ENCODE results near the gene PNMT.

Gene PNMT

GRCh38 chr17:39622380-39623006 is 45.8 kb upstream of the PNMT start:
- TF ChIP-seq TAF1 (IDR thresholded peaks at IDR 0.05; ENCODE audit: low read depth) (no peak), NFIC (IDR thresholded peaks at IDR 0.05) (no peak)

- TF ChIP-seq RAD21 (IDR thresholded peaks at IDR 0.05; ENCODE audit: low read depth) = peak; percentile 94
- no peak for TF ChIP-seq EP300 (IDR thresholded peaks at IDR 0.05; ENCODE audit: borderline replicate concordance)
- no peak for TF ChIP-seq MAX (IDR thresholded peaks at IDR 0.05)
Observed at GRCh38 chr17:39623356-39623950, 44.8 kb upstream of the PNMT start.

GRCh38 chr17:39624313-39624712 is 43.9 kb upstream of the PNMT start:
- TF ChIP-seq EGR1 (IDR thresholded peaks at IDR 0.05) = no peak
- TF ChIP-seq REST (IDR thresholded peaks at IDR 0.05; ENCODE audit: low read depth) = no peak

- TF ChIP-seq TEAD4 (IDR thresholded peaks at IDR 0.05) (no peak), CEBPB (IDR thresholded peaks at IDR 0.05) (no peak), TCF12 (IDR thresholded peaks at IDR 0.05; ENCODE audit: low read depth) (no peak), YY1 (IDR thresholded peaks at IDR 0.05; ENCODE audit: low read depth) (no peak), MAX (IDR thresholded peaks at IDR 0.05) (no peak), REST (IDR thresholded peaks at IDR 0.05; ENCODE audit: low read depth) (no peak), ZBTB7A (IDR thresholded peaks at IDR 0.05; ENCODE audit: low read depth) (no peak), EGR1 (IDR thresholded peaks at IDR 0.05) (no peak), USF1 (IDR thresholded peaks at IDR 0.05) (no peak)
Observed at GRCh38 chr17:39625198-39625785, 43.0 kb upstream of the PNMT start.

- TF ChIP-seq TCF12 (IDR thresholded peaks at IDR 0.05; ENCODE audit: low read depth) (peak; percentile 41; the same call in 1 of the 2 replicates), ZBTB7A (IDR thresholded peaks at IDR 0.05; ENCODE audit: low read depth) (0 out of 2 replicates have a peak, but pooled peaks have one; percentile 44), EP300 (IDR thresholded peaks at IDR 0.05; ENCODE audit: borderline replicate concordance) (no peak), CREB1 (IDR thresholded peaks at IDR 0.05; ENCODE audit: low read depth) (no peak), NFIC (IDR thresholded peaks at IDR 0.05) (peak; percentile 60), TAF1 (IDR thresholded peaks at IDR 0.05; ENCODE audit: low read depth) (no peak)
Observed at GRCh38 chr17:39626171-39627046, 41.8 kb upstream of the PNMT start, which contains the start of gene PPP1R1B. Gene PPP1R1B, plus strand, starts transcription at chr17:39626952. Its CDS starts 441 bp downstream, at chr17:39627393.

- TF ChIP-seq EGR1 (IDR thresholded peaks at IDR 0.05) (no peak), ZBTB7A (IDR thresholded peaks at IDR 0.05; ENCODE audit: low read depth) (0 out of 2 replicates have a peak, but pooled peaks have one; percentile 23)
Observed at GRCh38 chr17:39627047-39627711, 41.1 kb upstream of the PNMT start.
